HepG2 (cell line): Measurements from ENCODE around the gene PCSK6.

ENCODE experiments used
- EP300 ChIP-seq, 3 experiments: sonication (generic) in 1 of 3; formaldehyde crosslinking in 1 of 3; IDR thresholded peaks; 2 replicates each; pipeline versions ENCODE4 v1.5.1 to v1.6.1; 2011 to 2020; ENCODE audit warnings: low read depth in 2 of 3, low read length in 2 of 3, borderline replicate concordance in 1 of 3, improper control_type of control experiment in 1 of 3, mild to moderate bottlenecking in 1 of 3, missing genetic modification reagents in 1 of 3, moderate library complexity in 1 of 3
- SIN3A ChIP-seq: IDR thresholded peaks from 2 replicates; pipeline ENCODE4 v1.6.1; 2011; ENCODE audit warnings: low read depth, mild to moderate bottlenecking, control low read depth, low read length, borderline replicate concordance
- ZNF678 ChIP-seq: sonication (generic); formaldehyde crosslinking; IDR thresholded peaks from 2 replicates; pipeline ENCODE4 v1.4.0; 2020; ENCODE audit warnings: mild to moderate bottlenecking, missing genetic modification reagents
- TF ChIP-seq, protein P1 (sequence below): sonication (generic); formaldehyde crosslinking; IDR thresholded peaks from 2 replicates; pipeline ENCODE4 v1.5.1; 2020; ENCODE audit warnings: mild to moderate bottlenecking, missing genetic modification reagents

DNA sequence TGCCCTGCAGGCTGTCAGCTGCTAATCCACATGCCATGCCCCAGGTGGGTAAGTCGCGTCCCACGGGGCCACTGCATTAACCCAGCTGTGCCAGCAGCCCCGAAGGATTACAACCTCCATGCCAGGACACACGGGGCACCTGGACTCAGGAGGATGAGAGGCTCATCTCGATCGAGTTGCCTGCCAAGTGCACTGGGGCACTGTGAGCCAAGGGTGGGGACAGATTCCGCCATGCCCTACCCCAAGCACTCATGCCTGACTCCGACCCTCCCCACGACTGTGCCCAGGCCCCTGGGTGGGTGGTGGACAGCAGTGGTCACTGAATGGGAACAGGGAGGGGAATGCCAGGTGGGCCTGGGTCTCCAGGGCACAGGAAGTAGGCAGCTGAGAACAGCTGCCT is 173.8 kb downstream of the PCSK6 start:
- TF ChIP-seq, protein P1, sequence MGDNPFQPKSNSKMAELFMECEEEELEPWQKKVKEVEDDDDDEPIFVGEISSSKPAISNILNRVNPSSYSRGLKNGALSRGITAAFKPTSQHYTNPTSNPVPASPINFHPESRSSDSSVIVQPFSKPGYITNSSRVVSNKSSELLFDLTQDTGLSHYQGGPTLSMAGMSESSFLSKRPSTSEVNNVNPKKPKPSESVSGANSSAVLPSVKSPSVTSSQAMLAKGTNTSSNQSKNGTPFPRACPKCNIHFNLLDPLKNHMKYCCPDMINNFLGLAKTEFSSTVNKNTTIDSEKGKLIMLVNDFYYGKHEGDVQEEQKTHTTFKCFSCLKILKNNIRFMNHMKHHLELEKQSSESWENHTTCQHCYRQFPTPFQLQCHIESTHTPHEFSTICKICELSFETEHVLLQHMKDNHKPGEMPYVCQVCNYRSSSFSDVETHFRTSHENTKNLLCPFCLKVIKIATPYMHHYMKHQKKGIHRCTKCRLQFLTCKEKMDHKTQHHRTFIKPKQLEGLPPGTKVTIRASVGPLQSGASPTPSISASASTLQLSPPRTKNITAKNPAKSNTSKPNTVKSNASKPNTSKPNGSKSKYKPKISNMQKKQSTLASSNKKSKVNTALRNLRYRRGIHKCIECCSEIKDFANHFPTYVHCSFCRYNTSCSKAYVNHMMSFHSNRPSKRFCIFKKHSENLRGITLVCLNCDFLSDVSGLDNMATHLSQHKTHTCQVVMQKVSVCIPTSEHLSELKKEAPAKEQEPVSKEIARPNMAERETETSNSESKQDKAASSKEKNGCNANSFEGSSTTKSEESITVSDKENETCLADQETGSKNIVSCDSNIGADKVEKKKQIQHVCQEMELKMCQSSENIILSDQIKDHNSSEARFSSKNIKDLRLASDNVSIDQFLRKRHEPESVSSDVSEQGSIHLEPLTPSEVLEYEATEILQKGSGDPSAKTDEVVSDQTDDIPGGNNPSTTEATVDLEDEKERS = no peak
- no peak for TF ChIP-seq EP300 (IDR thresholded peaks at IDR 0.05; ENCODE audit: low read depth in 2 of 2, low read length in 2 of 2)
- no peak for TF ChIP-seq EP300 (CRISPR knock-in tag; IDR thresholded peaks at IDR 0.05; ENCODE audit: borderline replicate concordance)
- TF ChIP-seq ZNF678 (CRISPR knock-in tag) = no peak
- TF ChIP-seq SIN3A = no peak
